GM19395 (cell line): ENCODE data around the gene INAFM2.

ENCODE experiments used
- ATAC-seq: cut with Tn5 transposase; IDR thresholded peaks from one replicate; pipeline ENCODE4 v1.9.1; 2021; ENCODE audit warnings: mild to moderate bottlenecking, moderate library complexity; ENCODE audit not compliant: unreplicated experiment

INAFM2 gene

DNA sequence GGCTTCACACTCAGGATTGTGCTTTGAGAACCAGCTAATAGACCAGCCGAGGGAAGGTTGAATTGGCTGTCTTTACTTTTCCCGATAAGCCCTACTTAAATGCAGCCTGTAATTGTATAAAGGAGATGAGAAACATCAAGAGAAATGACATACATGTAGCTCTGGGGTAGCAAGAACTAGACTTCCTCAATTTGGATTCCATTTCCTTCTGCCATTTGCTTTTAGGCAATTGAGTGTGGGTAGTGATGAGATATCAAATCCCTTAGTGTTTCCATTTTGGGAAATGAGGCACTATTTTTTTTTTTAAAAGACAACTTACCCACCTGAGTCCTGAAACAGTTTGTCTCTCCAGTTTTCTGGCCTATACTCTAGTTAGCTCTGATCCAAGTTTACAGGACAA lies 2.2 kb downstream of the INAFM2 start:
- ATAC-seq = no peak

DNA sequence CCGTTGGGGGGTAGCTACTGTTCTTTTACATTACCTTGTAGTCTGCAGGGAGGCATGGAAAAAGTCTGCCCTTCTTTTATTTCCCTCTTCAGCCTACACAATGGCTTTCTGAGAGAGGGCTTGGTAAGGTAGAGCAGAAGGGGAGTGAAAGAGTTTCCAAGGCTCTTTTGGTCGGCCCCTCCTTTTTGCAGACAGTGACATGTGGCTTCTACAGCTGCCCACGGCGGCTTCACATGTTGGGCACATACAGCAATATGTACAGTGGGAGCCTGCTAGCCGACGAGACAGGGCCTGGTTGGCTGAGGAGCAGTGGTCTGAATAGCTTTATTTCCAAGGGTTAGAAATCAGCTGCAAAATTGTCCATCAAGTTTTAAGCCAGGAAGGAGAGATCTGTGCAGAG lies 4.0 kb downstream of the INAFM2 start:
- ATAC-seq = no peak

DNA sequence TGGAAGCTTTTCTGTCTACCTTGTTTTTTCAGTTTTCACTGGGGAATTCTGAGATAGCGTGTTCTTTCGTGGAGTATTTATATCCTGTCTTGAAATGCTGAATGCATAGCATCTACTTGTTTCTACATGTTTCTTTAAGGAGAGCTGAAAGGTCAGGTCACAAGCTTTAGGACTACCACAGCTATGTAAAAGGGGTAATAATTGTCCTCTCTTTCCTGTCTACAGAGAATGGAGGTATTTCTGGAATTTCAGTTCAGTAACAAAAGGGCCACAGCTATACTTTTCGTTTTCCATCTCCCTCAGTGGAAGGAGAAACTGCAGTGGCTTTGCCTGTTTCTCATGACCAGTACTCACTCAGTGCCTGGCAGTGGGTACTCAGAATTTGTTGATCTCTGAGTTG lies 4.7 kb downstream of the INAFM2 start:
- no peak for ATAC-seq

DNA sequence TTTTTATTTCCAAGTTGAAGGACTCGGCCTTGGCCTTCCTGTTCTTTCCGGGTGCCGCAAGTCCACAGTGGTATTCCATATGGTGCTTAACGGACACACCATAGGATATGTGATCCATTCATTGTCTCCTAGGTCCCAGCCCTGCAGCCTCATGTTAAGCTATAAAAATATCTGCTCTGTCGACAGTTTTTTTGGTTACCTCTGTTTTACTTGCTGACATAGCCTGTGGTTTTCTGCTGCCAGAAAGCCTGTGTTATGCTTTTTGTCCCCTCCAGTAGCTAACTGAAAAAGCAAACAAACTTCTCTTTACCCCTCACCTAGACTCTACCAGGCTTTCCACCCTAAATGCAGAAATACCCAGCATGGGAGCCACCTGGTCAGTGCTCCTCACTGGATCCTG lies 5.3 kb downstream of the INAFM2 start:
- ATAC-seq = no peak

DNA sequence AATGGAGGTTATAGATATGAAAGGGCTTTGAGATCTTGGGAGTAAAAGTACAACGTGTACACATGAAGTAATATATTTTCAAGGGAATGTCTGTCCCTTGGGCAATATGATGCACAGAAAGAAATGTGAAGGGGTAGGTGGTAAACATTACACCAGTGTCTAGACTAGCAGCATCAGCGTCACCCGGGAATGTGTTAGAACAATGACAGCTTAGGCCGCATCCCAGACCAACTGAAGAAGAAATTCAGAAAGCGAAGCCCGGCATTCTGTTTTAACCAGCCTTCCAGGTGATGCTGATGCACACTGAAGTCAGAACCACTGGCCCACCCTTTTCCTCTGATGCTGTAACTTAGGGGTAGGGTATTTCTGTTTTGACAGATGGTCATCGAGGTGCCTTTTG lies 6.3 kb downstream of the INAFM2 start:
- no peak for ATAC-seq

DNA sequence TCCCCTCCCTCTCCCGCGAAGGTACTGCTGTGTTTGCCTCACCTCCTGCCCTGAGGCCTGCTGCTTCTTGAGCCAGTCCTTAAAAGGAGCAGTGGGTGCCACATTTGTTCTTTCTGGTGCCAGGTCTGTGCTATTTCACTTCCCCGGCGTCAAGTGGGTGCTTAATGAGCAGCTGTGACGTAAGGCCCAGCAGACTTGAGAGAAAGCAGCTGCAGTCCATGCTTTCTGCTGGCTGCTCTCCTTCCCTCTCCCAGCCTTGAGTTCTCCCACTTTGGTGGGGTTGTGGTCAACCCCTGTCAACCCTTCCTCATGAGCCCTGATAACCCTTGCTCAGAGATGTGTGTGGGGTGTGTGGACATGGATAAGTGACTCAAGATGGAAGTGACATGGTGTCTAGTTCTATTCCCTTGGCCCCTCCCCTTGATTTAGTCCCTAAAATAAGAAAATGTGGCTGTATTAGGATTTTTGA lies 6.9 kb downstream of the INAFM2 start:
- ATAC-seq = no peak

DNA sequence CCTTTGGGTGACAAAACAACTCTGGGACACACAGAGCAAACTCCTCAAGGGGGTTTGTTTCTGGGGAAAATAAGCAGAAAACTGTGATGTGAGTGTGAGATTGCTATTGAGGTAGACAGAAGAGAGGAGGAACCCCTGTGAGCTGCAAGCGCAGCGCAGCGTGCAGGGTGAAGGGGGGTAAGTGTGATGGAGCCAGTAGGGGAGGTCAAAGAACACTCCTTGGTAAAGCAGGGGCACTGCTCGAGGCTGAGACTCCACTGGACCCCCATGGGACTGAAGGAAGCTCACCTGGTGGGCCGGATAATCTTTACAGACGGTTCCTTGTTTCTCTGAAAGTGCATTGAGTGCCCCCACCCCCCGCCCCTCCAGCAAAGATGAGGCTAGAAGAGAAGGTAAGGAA lies 7.5 kb downstream of the INAFM2 start:
- ATAC-seq = no peak

DNA sequence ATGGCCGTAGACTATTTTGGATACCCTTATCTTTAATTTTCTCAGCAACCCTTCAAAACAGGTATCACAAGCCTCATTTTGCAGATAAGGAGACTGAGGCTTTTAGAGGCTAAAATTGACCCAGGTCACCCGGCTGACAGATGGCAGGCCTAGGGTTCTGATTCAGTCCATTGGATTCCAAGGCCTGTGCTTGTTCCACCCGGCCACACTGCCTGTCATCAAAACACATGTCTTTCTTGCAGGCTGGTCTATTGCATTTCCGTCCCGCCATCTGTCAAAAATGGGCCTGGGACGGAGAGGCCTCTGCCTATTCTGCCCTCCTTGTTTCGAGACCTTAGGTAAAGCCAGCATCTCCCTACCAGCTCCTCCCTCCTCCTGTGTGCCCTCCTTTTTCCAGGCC lies 8.1 kb downstream of the INAFM2 start:
- ATAC-seq = no peak

DNA sequence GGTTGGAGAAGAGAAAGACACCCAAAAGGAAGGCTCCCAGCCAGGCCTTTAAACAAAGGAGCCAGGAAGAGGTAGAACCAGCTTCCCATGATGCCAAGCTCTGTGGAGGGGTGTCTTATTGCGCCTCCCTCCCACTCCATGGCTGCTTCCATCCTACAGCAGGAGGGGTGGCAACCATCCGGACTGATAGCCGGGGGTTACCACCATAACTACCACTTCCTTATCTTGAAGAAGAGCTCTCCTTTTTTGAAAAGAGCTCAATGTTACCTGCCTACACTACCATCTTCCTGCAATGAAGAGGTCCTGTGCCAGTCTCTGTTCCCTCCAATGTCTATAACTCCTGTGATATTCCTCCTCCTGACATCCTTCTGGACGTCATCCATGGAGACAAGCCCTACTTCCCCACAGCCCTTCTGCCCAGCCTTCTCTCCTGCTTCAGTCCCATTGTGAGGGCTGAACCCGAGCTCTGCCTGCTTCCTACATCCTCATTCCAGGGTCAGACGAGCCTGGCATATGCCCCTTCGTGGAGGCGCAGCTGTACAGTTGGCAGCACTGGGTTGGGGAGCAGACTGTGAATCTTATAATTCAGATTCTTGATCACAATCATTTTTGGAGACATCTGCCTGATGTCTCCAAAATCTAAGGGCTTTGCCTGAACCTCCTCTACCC lies 8.8 kb downstream of the INAFM2 start:
- no peak for ATAC-seq

DNA sequence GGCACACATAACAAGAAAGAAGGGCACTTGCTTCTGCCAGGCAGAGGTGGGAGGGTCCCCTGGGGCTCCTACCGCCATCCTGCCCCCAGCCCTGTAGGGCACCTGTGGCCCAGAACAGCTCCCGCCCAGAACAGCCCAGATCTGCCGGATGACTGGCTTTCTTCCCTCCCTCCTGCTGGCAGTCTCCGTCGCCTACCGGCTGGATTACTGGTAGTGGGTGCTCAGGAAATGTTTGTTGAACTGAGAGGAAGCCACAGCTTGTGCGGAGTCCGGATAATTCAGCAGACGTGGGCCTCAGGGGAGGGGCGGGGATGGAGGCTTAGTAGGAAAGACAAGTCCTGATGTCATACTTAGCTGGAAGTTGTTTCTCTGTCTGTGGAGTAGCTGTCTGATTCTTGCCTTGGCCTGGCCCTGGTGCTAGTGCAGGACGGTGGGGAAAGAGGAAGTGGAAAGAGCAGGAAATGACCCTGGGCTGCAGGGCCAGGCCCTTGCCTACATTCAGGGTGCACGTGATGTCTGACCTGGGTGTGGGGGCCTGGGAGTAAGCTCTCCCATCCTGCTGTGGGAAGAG lies 10.5 kb downstream of the INAFM2 start:
- ATAC-seq = no peak

DNA sequence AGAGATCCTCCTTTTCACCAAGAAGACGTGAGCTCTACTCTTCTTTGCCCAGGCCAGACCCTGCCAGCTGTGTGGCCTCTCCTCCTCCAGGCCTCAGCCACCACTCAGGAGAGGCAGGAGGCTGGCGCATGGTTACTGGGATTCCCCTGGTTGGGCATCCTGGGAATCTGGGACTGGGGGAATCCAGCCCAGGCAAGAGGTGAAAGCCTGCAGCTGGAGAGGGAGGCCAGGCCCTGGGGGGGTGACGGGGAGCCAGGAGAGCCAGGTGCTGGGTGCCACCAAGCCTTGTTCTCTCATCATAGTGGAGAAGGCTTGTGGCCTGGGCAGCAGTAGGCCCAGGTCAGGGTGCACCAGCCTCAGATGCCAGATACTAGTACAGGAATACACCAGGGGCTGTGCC lies 11.0 kb downstream of the INAFM2 start:
- ATAC-seq = no peak

DNA sequence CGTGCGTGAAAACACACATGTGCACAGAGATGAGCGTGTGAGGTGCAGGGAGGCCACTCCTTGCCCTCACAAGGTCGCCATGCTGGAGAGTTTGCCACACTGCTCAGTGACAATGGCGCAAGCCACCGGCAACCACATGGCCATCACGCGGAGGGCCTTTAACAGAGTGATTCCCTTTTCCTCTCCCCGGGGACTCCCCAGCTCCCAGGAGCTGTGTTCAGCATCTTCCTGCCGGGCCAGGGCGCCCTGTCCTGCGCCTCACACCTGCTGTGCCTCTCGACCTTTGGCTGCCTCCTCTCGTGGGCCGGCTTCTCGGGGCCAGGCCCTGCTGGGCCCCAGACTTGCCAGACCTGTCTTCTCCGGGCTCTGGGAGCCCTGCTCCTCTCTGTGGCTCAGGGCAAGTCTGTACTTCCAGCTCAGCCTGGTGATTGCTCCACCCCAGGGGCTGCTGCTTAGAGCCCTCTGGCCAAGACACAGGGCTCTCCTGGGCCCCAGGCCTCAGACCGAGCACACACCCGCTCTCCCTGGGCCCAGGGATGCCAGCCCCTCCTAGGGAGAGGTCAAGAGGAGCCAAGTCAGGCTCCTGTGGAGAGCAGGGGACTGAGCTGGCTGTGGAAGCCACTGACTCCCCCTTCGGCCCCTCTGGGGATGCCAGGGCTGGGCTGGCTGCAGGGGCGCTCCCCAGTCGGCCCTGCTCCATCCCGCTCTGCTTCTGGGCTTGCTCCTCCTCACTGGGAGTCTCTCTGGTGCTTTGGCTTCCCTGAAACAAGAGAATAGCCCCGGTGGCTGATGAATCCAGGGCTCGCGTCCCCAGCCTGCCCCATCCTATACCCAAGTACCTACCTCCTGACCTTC lies 11.7 kb downstream of the INAFM2 start:
- ATAC-seq = no peak

DNA sequence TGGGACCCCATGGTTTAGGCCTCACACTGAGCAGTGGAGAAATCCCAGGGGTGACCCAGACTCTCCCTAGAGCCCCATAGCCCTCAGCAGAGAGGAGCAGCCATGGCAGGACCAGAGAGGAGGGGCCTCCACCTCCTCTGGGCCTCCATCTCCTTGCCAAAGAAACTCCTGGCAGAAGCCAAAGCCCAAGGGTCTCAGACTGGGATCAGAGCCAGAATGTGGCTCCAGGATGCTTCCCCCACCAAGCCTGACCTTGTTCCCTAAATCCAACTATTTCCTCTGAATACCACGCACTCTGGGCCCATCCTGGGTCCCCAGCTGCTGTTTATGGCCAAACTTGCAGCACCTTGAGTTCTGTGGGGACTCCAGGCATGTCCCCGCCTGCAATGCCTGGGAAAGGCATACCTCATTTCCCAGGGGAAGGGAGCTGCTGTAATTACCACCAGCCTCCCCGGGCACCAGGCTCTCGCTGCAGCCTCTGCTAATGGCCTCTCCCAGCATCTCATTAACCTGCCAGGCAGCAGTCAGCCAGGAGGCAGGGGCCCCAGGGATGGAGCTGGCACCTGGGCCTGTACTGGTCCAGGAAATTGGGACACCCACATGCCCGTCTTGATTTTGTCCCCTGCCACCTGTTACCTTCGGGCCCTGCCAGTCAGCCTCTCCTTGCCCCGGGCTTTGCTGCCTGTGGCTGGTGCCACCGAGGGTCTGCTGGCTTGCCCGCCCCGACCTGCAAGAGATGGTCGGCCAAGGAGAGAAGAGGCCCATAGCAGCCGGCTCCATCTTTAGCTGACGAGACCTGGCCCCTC lies 12.6 kb downstream of the INAFM2 start:
- ATAC-seq = no peak

DNA sequence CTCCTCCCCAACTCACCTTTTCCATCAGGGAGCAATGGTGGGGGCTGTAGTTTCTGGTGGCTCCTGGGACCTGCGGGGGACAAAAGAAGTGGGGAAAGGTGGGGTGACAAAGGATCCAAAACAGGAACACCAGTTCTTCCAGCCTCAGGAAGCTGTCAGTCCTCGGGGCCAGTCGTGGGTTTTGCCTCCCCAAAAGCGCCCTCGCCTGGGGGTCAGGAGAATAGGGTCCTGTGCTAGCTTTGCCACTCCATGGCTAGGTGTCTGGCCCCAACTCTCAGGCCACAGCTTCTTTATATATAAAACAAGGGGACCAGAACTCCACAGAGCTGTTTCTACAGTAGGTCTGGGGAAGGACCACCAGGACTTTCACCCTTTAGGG lies 13.2 kb downstream of the INAFM2 start:
- no peak for ATAC-seq

DNA sequence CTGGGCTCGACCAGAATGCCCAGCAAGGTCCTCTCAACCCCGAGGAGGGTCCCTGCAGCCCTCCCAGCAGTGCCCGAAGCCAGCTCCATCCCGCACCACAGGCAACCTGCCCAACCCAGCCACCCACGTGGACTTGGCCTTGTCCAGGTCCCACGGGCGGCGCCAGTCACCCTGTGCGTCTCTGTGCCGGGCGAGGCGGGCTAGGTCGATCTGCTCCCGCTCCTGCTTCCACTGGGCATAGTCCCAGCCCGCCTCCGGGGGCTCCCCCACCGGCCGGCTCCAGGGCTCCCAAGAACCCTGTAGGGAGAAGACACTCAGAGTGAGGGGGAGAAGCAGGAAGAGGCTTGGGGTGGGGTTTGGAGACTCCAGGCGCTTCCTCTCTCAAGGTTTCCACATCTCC lies 14.1 kb downstream of the INAFM2 start:
- ATAC-seq = no peak

DNA sequence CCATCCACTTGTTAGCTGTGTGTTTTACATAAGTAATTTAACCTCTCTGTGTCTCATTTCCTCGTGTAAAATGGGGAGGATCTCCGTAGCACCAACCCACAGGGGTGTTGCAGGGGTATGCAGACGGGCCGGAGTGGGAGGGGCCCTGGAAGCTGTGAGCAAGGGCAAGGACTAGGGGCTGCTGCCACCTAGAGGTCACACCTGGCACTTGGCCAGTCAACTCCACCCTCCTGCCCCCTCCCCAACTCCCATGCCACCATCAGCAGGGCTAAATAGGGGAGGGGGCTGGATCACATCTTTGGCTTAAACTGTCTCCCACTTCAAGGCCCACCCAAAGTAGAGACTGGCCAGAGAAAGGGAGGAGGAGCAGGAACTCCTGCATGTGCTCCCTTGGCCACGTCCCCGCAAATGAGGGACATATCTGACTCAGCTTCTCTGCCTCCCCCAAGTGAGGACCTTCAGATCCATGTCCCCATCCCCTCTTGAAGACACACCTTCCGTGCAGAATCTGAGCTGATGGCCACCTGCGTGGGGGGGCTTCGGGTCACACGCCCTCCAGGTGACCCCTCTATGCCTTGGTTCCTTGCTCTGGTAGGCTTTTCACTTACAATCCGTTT lies 14.7 kb downstream of the INAFM2 start:
- ATAC-seq = no peak

DNA sequence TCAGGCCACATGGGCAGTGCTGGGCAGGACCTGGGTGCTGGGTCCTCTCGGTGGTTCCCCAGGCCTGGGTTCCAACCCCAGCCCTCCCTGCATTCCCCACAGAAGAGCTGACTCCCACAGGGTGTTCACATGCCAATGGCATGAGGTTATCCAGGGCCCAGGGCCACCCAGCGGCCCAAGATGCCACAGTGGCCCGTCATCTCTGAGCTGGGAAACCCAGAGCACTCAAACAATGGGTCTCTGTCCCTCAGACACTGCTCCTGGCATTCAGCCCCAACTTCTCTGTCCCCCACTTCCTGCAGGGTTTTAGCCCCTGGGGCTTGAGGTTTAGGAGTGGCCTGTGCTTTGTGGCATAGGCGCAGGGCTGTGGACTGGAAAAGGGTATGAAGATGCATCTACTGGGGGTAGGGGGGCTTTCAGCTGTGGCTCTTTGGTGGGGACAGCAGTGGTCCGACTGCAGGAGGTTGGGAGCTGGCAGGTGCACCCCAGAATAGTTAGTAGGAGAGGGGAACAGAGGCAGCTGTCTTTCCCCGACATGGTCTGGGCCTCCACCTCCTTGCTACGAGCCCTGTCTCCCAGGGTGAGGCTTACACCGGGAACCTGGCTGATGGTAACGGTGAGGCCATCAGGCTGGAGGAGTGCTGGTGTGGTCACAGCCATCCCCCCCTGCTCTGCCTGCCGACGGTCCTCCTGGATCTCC lies 15.6 kb downstream of the INAFM2 start:
- no peak for ATAC-seq

DNA sequence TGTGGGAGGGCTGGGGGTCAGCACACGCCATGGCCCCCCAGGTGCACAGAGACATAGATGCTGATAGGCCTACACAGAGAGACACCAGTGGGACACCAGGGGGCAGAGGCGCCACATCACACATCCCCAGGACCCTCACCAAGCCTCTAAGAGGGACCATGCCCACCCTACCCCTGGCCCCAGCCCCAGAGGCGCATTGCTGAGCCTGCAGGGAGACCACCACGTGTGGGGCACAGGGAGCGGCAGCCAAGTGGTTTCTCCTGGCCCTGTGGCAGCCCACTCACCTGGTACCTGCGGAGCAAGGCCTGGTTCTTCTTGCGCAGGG lies 16.1 kb downstream of the INAFM2 start:
- ATAC-seq = no peak

DNA sequence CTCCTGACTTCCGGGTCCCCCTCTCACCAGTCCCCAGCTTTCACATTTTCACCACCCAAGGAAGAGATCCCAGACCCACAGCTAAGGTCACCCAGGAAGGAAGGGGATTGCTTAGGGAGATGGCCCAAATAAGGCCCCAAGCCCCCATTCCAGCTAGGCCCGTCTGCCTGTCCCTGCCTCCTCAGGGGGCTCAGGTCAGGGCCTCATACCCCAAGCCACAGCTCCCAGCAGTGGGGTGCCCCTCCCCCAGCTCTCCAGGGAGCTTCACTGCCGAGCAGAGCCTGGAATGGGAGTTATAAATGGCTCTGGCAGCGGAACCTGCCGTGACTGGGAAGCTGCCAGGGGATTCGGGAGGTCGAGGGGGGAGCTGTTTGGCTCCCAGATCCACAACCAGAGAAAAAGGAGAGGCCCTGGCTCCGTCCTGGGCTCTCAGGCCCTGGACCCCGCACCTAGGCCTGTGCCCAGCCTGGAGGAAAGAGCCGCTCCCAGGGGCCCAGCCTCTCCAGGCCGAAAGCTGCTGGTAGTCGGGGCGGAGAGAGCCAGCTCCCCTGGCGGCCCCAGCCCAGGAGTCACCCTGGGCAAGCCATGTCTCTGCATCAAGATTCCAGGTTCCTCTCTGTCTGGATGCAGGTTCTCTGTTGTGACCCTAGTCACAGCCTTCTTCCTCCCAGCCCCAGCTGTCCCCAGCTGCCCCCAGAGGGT lies 16.7 kb downstream of the INAFM2 start:
- ATAC-seq = no peak
